ENCODE data around the gene GPANK1. TPM values are rescaled to one million over a fixed set of nuclear protein-coding genes. Genes with fewer than 3 reads are reported as not detected.

The GPANK1 gene
- total RNA-seq, 1 experiment from 2014 or later = 24.9 TPM

GRCh38 chr6:31692353-31692752 lies 27.6 kb upstream of the GPANK1 start:
- no peak for DNase-seq (ENCODE audit: low spot score)
- in situ Hi-C loops (cut with HindIII; ENCODE audit: low sequenced_read_pairs) = no loop called here

- DNase-seq (ENCODE audit: low spot score) = no peak
These were observed 26.8 kb upstream of the GPANK1 start for GRCh38 chr6:31691564-31692108.

GRCh38 chr6:31691078-31691463 lies 26.3 kb upstream of the GPANK1 start:
- in situ Hi-C loops (cut with HindIII; ENCODE audit: low sequenced_read_pairs) = no loop called here
- DNase-seq (ENCODE audit: low spot score) = no peak

More at GRCh38 chr6:31691564-31692108, 26.8 kb upstream of the GPANK1 start:
- in situ Hi-C loops (cut with HindIII; ENCODE audit: low sequenced_read_pairs) = no loop called here

- in situ Hi-C loops (cut with HindIII; ENCODE audit: low sequenced_read_pairs) = no loop called here
These were observed 25.7 kb upstream of the GPANK1 start for GRCh38 chr6:31690231-31691077.

GRCh38 chr6:31689249-31690110 lies 24.7 kb upstream of the GPANK1 start:
- no peak for DNase-seq (ENCODE audit: low spot score)
- in situ Hi-C loops (cut with HindIII; ENCODE audit: low sequenced_read_pairs) = no loop called here

More at GRCh38 chr6:31690231-31691077, 25.7 kb upstream of the GPANK1 start:
- no peak for DNase-seq (ENCODE audit: low spot score)

GRCh38 chr6:31687860-31688693 lies 23.3 kb upstream of the GPANK1 start:
- DNase-seq (ENCODE audit: low spot score) = no peak
- in situ Hi-C loops (cut with HindIII; ENCODE audit: low sequenced_read_pairs) = no loop called here

GRCh38 chr6:31687321-31687720 lies 22.5 kb upstream of the GPANK1 start:
- in situ Hi-C loops (cut with HindIII; ENCODE audit: low sequenced_read_pairs) = no loop called here

GRCh38 chr6:31686483-31686882 lies 21.7 kb upstream of the GPANK1 start:
- in situ Hi-C loops (cut with HindIII; ENCODE audit: low sequenced_read_pairs) = no loop called here
- DNase-seq (ENCODE audit: low spot score) = no peak

More at GRCh38 chr6:31687321-31687720, 22.5 kb upstream of the GPANK1 start:
- DNase-seq (ENCODE audit: low spot score) = no peak

- in situ Hi-C loops (cut with HindIII; ENCODE audit: low sequenced_read_pairs) = no loop called here
- no peak for DNase-seq (ENCODE audit: low spot score)
These were observed 18.8 kb upstream of the GPANK1 start for GRCh38 chr6:31683591-31683990.

GRCh38 chr6:31681135-31681671 lies 16.4 kb upstream of the GPANK1 start:
- in situ Hi-C loops (cut with HindIII; ENCODE audit: low sequenced_read_pairs) = no loop called here
- no peak for DNase-seq (ENCODE audit: low spot score)

GRCh38 chr6:31680226-31681134 lies 15.7 kb upstream of the GPANK1 start, which contains the start of gene LY6G5C:
LY6G5C (minus strand) TSS chr6:31681067; CDS start chr6:31680373, 694 bp downstream.
- in situ Hi-C loops (cut with HindIII; ENCODE audit: low sequenced_read_pairs) = no loop called here
- DNase-seq (ENCODE audit: low spot score) = peak; percentile 88

- in situ Hi-C loops (cut with HindIII; ENCODE audit: low sequenced_read_pairs) = no loop called here
- DNase-seq (ENCODE audit: low spot score) = no peak
These were observed 13.2 kb upstream of the GPANK1 start for GRCh38 chr6:31677955-31678354.

GRCh38 chr6:31676904-31677303 lies 12.1 kb upstream of the GPANK1 start:
- in situ Hi-C loops (cut with HindIII; ENCODE audit: low sequenced_read_pairs) = no loop called here
- DNase-seq (ENCODE audit: low spot score) = no peak

- in situ Hi-C loops (cut with HindIII; ENCODE audit: low sequenced_read_pairs) = no loop called here
- no peak for DNase-seq (ENCODE audit: low spot score)
These were observed 11.6 kb upstream of the GPANK1 start for GRCh38 chr6:31676322-31676903.

GRCh38 chr6:31669676-31670075 lies 4.9 kb upstream of the GPANK1 start, which contains the start of gene LY6G5B:
LY6G5B (plus strand) TSS chr6:31669976; CDS start chr6:31670951, 975 bp downstream.
- in situ Hi-C loops (cut with HindIII; ENCODE audit: low sequenced_read_pairs) = no loop called here

GRCh38 chr6:31666337-31666965 lies 1.7 kb upstream of the GPANK1 start:
- DNase-seq (ENCODE audit: low spot score) = no peak
- in situ Hi-C loops (cut with HindIII; ENCODE audit: low sequenced_read_pairs) = no loop called here

More at GRCh38 chr6:31669676-31670075, 4.9 kb upstream of the GPANK1 start, which contains the start of gene LY6G5B:
- no peak for DNase-seq (ENCODE audit: low spot score)
